ENCODE measurements around the gene TBC1D7. TPM values are rescaled to one million over a fixed set of nuclear protein-coding genes. Genes with fewer than 3 reads are reported as not detected.

TBC1D7 gene
- total and polyA plus RNA-seq, 2 experiments from 2014 or later, result 8.5 to 25.8 TPM

DNA sequence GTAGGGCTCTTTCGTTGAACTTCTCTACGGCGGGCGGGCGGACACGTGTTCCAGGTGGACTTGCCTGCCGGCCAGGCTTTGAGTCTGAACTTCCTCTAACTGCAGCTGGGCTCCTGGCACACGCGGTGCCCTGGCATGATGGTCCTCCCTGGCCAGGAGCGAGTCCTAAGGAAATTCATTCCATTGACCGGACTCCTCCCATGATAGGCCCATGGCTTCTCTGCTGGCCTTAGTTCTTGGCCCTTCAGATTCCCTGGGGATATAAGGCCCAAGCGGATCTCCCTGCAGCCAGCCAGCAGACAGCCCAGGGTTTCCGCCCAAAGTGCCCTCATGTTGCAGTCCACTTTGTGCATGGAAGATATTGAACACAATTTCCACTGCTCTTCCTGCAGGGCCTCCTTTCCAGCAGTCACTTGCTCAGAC, 39.4 kb downstream of the TBC1D7 start:
- Histone ChIP-seq H2AFZ (no peak overlapping the region), H3K9me2 (ENCODE audit: insufficient read depth) (no peaks in the 10 kb centered on the region), H3K4me2 (ENCODE audit: unreplicated experiment) (no peak overlapping the region), H3K9ac (no peak overlapping the region), H3K27me3 (replicated peaks; ENCODE audit: insufficient read depth) (0 out of 2 replicates have a peak, but pooled peaks cover 12% of the 10 kb centered on the region), H3K4me1 (ENCODE audit: insufficient read depth) (no peaks in the 10 kb centered on the region), H3K27ac (no peak overlapping the region), H3F3A (ENCODE audit: insufficient read depth) (no peaks in the 10 kb centered on the region), H3K36me3 (ENCODE audit: low read depth) (peaks cover 8% of the 10 kb centered on the region; the same call in 1 of the 2 replicates), H3K9me3 (ENCODE audit: low read depth) (no peaks in the 10 kb centered on the region), H3K79me2 (ENCODE audit: insufficient read depth) (no peaks in the 10 kb centered on the region), H4K20me1 (ENCODE audit: insufficient read depth) (no peaks in the 10 kb centered on the region), H3K4me3 (no peak overlapping the region)
- 94 to 96% methylated on average over 13 of the region's 13 CpGs for WGBS, 2 experiments (ENCODE audit: low coverage in 1 of 2, low lambda C conversion rate in 2 of 2, missing lambda C conversion rate in 2 of 2)
- TF ChIP-seq EZH2phosphoT487 (IDR thresholded peaks at IDR 0.05; ENCODE audit: insufficient read depth, low read depth) (no peak), EZH2 (IDR thresholded peaks at IDR 0.05; ENCODE audit: insufficient read depth, poor library complexity, severe bottlenecking) (no peak)
- in situ Hi-C loops (cut with MboI), result no loop called here
- no peak for DNase-seq

DNA sequence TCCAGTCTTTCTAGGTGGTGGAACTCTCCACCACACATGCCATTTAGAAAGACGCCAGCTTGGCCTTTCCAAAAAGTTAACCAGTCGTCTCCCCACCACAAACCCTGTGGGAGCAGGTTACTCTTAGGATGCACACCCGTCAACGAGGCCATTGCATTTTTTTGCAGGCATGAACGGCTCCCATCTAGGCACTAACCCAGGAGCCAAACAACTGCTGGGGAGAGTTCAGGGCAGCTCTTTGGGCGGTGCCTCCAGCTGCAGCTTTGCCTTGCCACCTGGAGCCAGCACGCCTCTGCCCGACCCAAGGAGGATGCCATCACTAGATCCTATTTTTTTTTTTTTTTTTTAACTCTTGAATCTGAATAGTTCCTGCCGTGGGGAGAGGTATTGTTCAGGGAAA, 39.9 kb downstream of the TBC1D7 start:
- Histone ChIP-seq H3K9me2 (ENCODE audit: insufficient read depth) (no peaks in the 10 kb centered on the region), H3K9ac (no peak overlapping the region), H3K36me3 (ENCODE audit: low read depth) (peaks cover 6% of the 10 kb centered on the region; the same call in 1 of the 2 replicates), H3K27ac (no peak overlapping the region), H3K27me3 (replicated peaks; ENCODE audit: insufficient read depth) (0 out of 2 replicates have a peak, but pooled peaks cover 12% of the 10 kb centered on the region), H3K4me3 (no peak overlapping the region), H3F3A (ENCODE audit: insufficient read depth) (no peaks in the 10 kb centered on the region), H3K79me2 (ENCODE audit: insufficient read depth) (no peaks in the 10 kb centered on the region), H2AFZ (no peak overlapping the region), H3K9me3 (ENCODE audit: low read depth) (no peaks in the 10 kb centered on the region), H3K4me2 (ENCODE audit: unreplicated experiment) (no peak overlapping the region), H3K4me1 (ENCODE audit: insufficient read depth) (no peaks in the 10 kb centered on the region), H4K20me1 (ENCODE audit: insufficient read depth) (no peaks in the 10 kb centered on the region)
- no peak for DNase-seq
- no peak for TF ChIP-seq EZH2 (IDR thresholded peaks at IDR 0.05; ENCODE audit: insufficient read depth, poor library complexity, severe bottlenecking)
- TF ChIP-seq EZH2phosphoT487 (IDR thresholded peaks at IDR 0.05; ENCODE audit: insufficient read depth, low read depth), result no peak
- in situ Hi-C loops (cut with MboI), result no loop called here
- 87% methylated on average over 9 of the region's 9 CpGs for WGBS, 2 experiments (ENCODE audit: low coverage in 1 of 2, low lambda C conversion rate in 2 of 2, missing lambda C conversion rate in 2 of 2)

DNA sequence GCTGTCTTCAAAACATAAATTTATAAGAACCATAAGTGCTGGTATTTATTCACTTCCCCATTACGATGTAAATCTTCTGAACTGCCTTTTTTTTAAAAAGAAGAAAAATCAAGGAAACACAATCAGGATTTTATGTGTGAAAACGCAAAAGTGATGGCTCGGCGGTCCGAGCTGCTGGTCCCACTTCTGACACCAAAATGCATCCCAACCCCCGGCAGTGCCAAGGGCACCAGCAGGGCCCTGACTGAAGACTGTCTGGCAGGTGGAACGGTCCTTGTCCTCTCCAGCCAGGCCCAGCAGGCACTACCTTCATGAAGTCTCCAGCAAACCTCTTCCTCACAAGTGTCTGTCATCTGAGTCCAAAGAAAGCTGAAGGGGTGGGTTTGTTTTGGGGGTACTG, 41.2 kb downstream of the TBC1D7 start:
- H2AFZ ChIP-seq, result no peak overlapping the region
- H3K9ac ChIP-seq, result no peak overlapping the region
- H3K27ac ChIP-seq, result no peak overlapping the region
- no peaks in the 10 kb centered on the region for H3K9me2 ChIP-seq (ENCODE audit: insufficient read depth)
- H3K4me3 ChIP-seq, result no peak overlapping the region
- H3K4me1 ChIP-seq (ENCODE audit: insufficient read depth), result no peaks in the 10 kb centered on the region
- 98% methylated on average over 7 of the region's 7 CpGs for WGBS, 2 experiments (ENCODE audit: low coverage in 1 of 2, low lambda C conversion rate in 2 of 2, missing lambda C conversion rate in 2 of 2)
- H3K9me3 ChIP-seq (ENCODE audit: low read depth), result no peaks in the 10 kb centered on the region
- no peaks in the 10 kb centered on the region for H3K79me2 ChIP-seq (ENCODE audit: insufficient read depth)
- H4K20me1 ChIP-seq (ENCODE audit: insufficient read depth), result no peaks in the 10 kb centered on the region
- H3K36me3 ChIP-seq (ENCODE audit: low read depth), result no peaks in the 10 kb centered on the region
- H3K4me2 ChIP-seq (ENCODE audit: unreplicated experiment), result no peak overlapping the region
- in situ Hi-C loops (cut with MboI), result no loop called here
- H3F3A ChIP-seq (ENCODE audit: insufficient read depth), result no peaks in the 10 kb centered on the region
- DNase-seq, result no peak
- peaks cover 23% of the 10 kb centered on the region for H3K27me3 ChIP-seq (replicated peaks; ENCODE audit: insufficient read depth)
- TF ChIP-seq EZH2 (IDR thresholded peaks at IDR 0.05; ENCODE audit: insufficient read depth, poor library complexity, severe bottlenecking) (no peak), EZH2phosphoT487 (IDR thresholded peaks at IDR 0.05; ENCODE audit: insufficient read depth, low read depth) (no peak)

GRCh38 chr6:13286181-13286580, 42.2 kb downstream of the TBC1D7 start:
- in situ Hi-C loops (cut with MboI), result no loop called here
- no peak overlapping the region for H3K9ac ChIP-seq
- TF ChIP-seq EZH2phosphoT487 (IDR thresholded peaks at IDR 0.05; ENCODE audit: insufficient read depth, low read depth) (no peak), EZH2 (IDR thresholded peaks at IDR 0.05; ENCODE audit: insufficient read depth, poor library complexity, severe bottlenecking) (no peak)
- H2AFZ ChIP-seq, result no peak overlapping the region
- DNase-seq, result no peak
- H4K20me1 ChIP-seq (ENCODE audit: insufficient read depth), result no peaks in the 10 kb centered on the region
- H3K9me3 ChIP-seq (ENCODE audit: low read depth), result no peaks in the 10 kb centered on the region
- peaks cover 29% of the 10 kb centered on the region for H3K27me3 ChIP-seq (replicated peaks; ENCODE audit: insufficient read depth)
- H3K27ac ChIP-seq, result no peak overlapping the region
- WGBS, 2 experiments (ENCODE audit: low coverage in 1 of 2, low lambda C conversion rate in 2 of 2, missing lambda C conversion rate in 2 of 2), result 91 to 94% methylated on average over 4 of the region's 4 CpGs
- no peaks in the 10 kb centered on the region for H3K4me1 ChIP-seq (ENCODE audit: insufficient read depth)
- H3F3A ChIP-seq (ENCODE audit: insufficient read depth), result no peaks in the 10 kb centered on the region
- H3K9me2 ChIP-seq (ENCODE audit: insufficient read depth), result no peaks in the 10 kb centered on the region
- no peak overlapping the region for H3K4me3 ChIP-seq
- H3K79me2 ChIP-seq (ENCODE audit: insufficient read depth), result no peaks in the 10 kb centered on the region
- no peak overlapping the region for H3K4me2 ChIP-seq (ENCODE audit: unreplicated experiment)
- no peaks in the 10 kb centered on the region for H3K36me3 ChIP-seq (ENCODE audit: low read depth)

DNA sequence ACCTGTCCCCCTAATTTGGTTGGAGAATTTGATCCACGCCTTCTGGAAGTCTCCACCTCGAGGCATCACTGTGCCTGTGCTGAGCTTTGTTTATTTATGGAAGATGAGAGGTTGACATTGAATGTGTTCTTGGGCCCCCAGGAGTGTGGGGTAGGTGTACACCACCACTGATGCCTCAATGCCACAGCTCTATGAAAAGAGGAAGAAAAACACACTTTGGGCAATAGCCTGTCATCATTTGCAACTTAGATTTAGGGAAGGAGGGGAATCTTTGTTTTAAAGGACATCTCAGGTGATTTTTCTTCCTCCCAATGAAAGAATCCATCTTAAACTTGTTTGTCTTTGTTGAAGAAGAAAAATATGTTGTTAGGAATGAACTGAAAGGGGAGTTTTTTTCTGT, 42.6 kb downstream of the TBC1D7 start:
- Histone ChIP-seq H3K4me3 (no peak overlapping the region), H2AFZ (no peak overlapping the region), H3K36me3 (ENCODE audit: low read depth) (no peaks in the 10 kb centered on the region), H3K4me2 (ENCODE audit: unreplicated experiment) (no peak overlapping the region), H3F3A (ENCODE audit: insufficient read depth) (no peaks in the 10 kb centered on the region), H3K79me2 (ENCODE audit: insufficient read depth) (no peaks in the 10 kb centered on the region), H3K9me3 (ENCODE audit: low read depth) (no peaks in the 10 kb centered on the region), H3K27ac (no peak overlapping the region), H3K4me1 (ENCODE audit: insufficient read depth) (no peaks in the 10 kb centered on the region), H3K9ac (no peak overlapping the region), H3K9me2 (ENCODE audit: insufficient read depth) (no peaks in the 10 kb centered on the region), H3K27me3 (replicated peaks; ENCODE audit: insufficient read depth) (peaks cover 34% of the 10 kb centered on the region), H4K20me1 (ENCODE audit: insufficient read depth) (no peaks in the 10 kb centered on the region)
- TF ChIP-seq EZH2phosphoT487 (IDR thresholded peaks at IDR 0.05; ENCODE audit: insufficient read depth, low read depth), result no peak
- no peak for TF ChIP-seq EZH2 (IDR thresholded peaks at IDR 0.05; ENCODE audit: insufficient read depth, poor library complexity, severe bottlenecking)
- no peak for DNase-seq
- WGBS, 2 experiments (ENCODE audit: low coverage in 1 of 2, low lambda C conversion rate in 2 of 2, missing lambda C conversion rate in 2 of 2), result 96 to 100% methylated on average over 2 of the region's 2 CpGs
- in situ Hi-C loops (cut with MboI), result no loop called here

Measured in GM23248 (cell line).